Activated naive CD4-positive, alpha-beta T cell treated with anti-CD3 and anti-CD28 coated beads, Interleukin-2, amount 50 U/mL, for 72 hours (primary cell): Measurements from ENCODE around the gene TMEM145. TPM values are rescaled to one million over a fixed set of nuclear protein-coding genes. Genes with fewer than 3 reads are reported as not detected.
"Not testable (repeated sequence)": the region's sequence is repeated elsewhere in the genome, so short reads cannot be mapped to it uniquely, and the experiment has no call there.

Experiments
- ATAC-seq, 2 donors: fragments of 150-1000 bp; cut with Tn5 transposase; 2 replicates each; pipeline ENCODE4 v1.10.0; 2021; ENCODE audit warnings: mild to moderate bottlenecking in 2 of 2, moderate library complexity in 2 of 2
- DNase-seq, 2 donors: peaks; one replicate each; pipeline ENCODE4 v3.0.0; 2021 to 2022; ENCODE audit warnings: low spot score in 2 of 2
- H3K27ac Mint-ChIP-seq, 2 donors: one replicate each; pipeline ENCODE4 v1.8.0; 2022; ENCODE audit warnings: mild to moderate bottlenecking in 2 of 2, mixed read lengths in 2 of 2
- H3K36me3 Mint-ChIP-seq, 2 donors: one replicate each; pipeline ENCODE4 v1.8.0; 2022; ENCODE audit warnings: mixed read lengths in 2 of 2
- H3K9me3 Mint-ChIP-seq, 2 donors: one replicate each; pipeline ENCODE4 v1.8.0; 2022; ENCODE audit warnings: mixed read lengths in 2 of 2
- total RNA-seq, 2 donors: library from RNA; stranded (reverse); gene quantifications; one replicate each; pipeline ENCODE4 v1.2.3, GENCODE V29; 2022

The TMEM145 gene
- total RNA-seq, 2 donors from 2014 or later = 0.16 to 1.8 TPM

GRCh38 chr19:42334697-42335373 is 21.7 kb downstream of the TMEM145 start:
- DNase-seq (no peak), ATAC-seq (no peak)
- Mint-ChIP-seq H3K27ac (no peak overlapping the region), H3K36me3 (no peaks in the 10 kb centered on the region), H3K9me3 (no peaks in the 10 kb centered on the region)

- DNase-seq (no peak), ATAC-seq (no peak)
- H3K36me3 Mint-ChIP-seq = no peaks in the 10 kb centered on the region
- H3K9me3 Mint-ChIP-seq = no peaks in the 10 kb centered on the region
- H3K27ac Mint-ChIP-seq = no peak overlapping the region
Measured at GRCh38 chr19:42335374-42335936, 22.3 kb downstream of the TMEM145 start.

GRCh38 chr19:42335971-42336370 is 22.9 kb downstream of the TMEM145 start:
- no peaks in the 10 kb centered on the region for H3K9me3 Mint-ChIP-seq
- H3K27ac Mint-ChIP-seq = no peak overlapping the region
- DNase-seq (no peak), ATAC-seq (no peak)
- H3K36me3 Mint-ChIP-seq = no peaks in the 10 kb centered on the region

GRCh38 chr19:42339126-42339860 is 26.2 kb downstream of the TMEM145 start:
- not testable (repeated sequence) for DNase-seq, H3K27ac Mint-ChIP-seq, H3K9me3 Mint-ChIP-seq, H3K36me3 Mint-ChIP-seq, ATAC-seq

DNA sequence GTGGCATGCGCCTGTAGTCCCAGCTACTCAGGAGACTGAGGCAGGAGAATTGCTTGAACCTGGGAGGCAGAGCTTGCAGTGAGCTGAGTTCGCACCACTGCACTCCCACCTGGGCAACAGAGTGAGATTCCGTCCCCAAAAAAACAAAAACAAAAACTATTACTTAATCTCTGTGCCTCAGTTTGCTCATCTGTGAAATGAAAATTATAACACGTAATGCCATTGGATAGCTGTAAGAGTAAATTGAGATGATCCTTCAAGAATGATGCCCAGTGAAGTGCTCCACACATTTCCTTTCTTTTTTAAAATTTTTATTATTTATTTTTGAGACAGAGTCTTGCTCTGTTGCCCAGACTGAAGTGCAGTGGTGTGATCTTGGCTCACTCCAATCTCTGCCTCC is 26.8 kb downstream of the TMEM145 start:
- H3K27ac Mint-ChIP-seq, DNase-seq, ATAC-seq, H3K9me3 Mint-ChIP-seq, H3K36me3 Mint-ChIP-seq: not testable (repeated sequence)

GRCh38 chr19:42343344-42344110 is 30.4 kb downstream of the TMEM145 start:
- peak in 1 of 2 donors; percentile 22 for DNase-seq
- peak overlapping the region in 1 of 2 donors; percentile 41 for H3K27ac Mint-ChIP-seq

GRCh38 chr19:42344336-42344893 is 31.3 kb downstream of the TMEM145 start:
- ATAC-seq (no peak), DNase-seq (no peak)
- no peaks in the 10 kb centered on the region for H3K36me3 Mint-ChIP-seq
- peak overlapping the region in 1 of 2 donors; percentile 41 for H3K27ac Mint-ChIP-seq
- no peaks in the 10 kb centered on the region for H3K9me3 Mint-ChIP-seq

More at GRCh38 chr19:42343344-42344110, 30.4 kb downstream of the TMEM145 start:
- H3K36me3 Mint-ChIP-seq = no peaks in the 10 kb centered on the region
- no peaks in the 10 kb centered on the region for H3K9me3 Mint-ChIP-seq
- no peak for ATAC-seq

DNA sequence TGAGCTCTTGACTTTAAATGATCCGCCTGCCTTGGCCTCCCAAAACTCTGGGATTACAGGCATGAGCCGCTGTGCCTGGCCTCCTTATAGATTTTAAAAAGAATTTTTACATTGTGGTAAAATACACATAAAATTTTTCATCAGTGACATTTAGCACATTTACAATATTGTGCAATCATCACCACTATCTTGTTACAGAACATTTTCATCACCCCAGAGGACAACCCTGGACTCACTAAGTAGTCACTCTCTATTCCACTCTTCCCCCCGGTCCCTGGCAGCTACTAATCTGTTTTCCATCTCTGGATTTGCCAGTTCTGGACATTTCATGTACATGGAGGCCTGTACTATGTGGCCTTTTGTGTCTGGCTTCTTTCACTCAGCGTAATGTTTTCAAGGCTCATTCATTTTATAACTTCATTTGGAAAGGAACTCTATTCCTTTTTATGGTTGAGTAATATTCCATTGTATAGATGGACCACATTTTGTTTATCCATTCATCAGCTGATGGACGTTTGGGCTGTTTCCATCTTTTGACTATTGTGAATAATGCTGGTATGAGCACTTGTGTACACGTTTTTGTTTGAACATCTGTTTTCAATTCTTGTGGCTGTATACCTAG is 32.2 kb downstream of the TMEM145 start:
- no peak overlapping the region for H3K27ac Mint-ChIP-seq
- H3K9me3 Mint-ChIP-seq = no peaks in the 10 kb centered on the region
- ATAC-seq (no peak), DNase-seq (no peak)
- no peaks in the 10 kb centered on the region for H3K36me3 Mint-ChIP-seq

DNA sequence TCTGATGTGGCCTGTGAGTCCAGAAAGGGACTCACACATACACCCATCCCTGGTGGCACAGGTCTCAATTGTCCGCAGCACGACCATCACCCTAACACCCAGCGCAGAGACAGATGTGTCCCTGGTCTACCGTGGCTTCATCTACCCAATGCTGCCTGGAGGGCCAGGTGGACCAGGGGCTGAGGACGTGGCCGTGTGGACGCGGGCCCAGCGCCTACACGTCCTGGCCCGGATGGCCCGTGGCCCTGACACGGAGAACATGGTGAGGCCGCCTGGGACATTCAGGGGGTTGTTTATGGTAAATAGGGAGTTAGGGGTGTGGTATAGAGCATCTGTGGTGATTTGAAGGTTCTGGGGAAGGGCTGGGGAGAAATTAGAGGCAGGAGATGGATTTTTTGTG is 35.1 kb downstream of the TMEM145 start:
- no peaks in the 10 kb centered on the region for H3K36me3 Mint-ChIP-seq
- H3K27ac Mint-ChIP-seq = no peak overlapping the region
- H3K9me3 Mint-ChIP-seq = no peaks in the 10 kb centered on the region
- ATAC-seq (no peak), DNase-seq (no peak)

- H3K36me3 Mint-ChIP-seq = no peaks in the 10 kb centered on the region
- H3K27ac Mint-ChIP-seq = no peak overlapping the region
- H3K9me3 Mint-ChIP-seq = no peaks in the 10 kb centered on the region
- ATAC-seq = no peak
- no peak for DNase-seq
Measured at GRCh38 chr19:42349378-42350107, 36.4 kb downstream of the TMEM145 start.

DNA sequence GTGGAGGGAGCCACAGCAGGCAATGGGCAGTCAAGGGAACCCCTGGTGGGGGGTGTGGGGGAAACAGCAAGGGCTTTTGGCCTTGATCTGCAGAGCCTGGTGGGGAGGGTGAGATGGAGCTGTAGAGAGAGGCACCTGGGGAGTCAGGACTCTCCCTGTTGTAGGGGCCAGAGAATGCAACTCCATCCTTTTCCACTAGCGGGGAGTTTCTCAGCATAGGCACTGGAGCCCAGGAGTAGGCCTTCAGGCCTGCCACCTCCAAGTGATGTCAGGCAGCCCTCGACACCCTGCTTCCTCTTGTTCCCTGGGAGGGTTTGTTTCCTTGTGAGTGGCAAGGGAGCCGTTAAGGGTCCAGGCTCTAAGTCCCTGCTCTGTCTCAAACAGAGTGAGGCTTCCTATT is 37.3 kb downstream of the TMEM145 start:
- no peaks in the 10 kb centered on the region for H3K36me3 Mint-ChIP-seq
- DNase-seq = no peak
- ATAC-seq = no peak
- H3K9me3 Mint-ChIP-seq = no peaks in the 10 kb centered on the region
- no peak overlapping the region for H3K27ac Mint-ChIP-seq

DNA sequence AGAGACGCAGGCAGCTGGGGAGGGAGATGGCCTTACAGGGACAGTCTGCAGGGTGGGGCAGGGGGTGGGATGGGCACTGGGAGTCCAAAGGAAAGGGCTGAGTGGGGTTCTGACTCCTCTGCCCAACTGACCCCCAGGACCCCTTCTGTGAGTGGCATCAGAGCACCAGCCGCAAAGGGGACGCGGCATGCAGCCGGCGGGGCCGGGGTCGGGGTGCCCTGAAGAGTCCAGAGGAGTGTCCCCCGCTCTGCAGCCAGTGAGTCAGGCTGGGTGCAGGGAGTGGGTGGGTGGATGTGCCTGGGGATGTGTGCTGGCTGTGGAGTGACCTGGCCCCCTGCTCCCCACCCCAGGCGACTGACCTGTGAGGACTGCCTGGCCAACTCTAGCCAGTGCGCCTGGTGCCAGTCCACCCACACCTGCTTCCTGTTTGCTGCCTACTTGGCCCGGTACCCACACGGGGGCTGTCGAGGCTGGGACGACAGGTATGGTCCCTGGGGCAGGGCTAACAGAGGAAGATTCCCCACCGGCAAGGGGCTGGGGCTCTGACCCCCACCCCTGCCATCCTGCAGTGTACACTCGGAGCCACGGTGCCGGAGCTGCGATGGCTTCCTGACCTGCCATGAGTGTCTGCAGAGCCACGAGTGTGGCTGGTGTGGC is 38.1 kb downstream of the TMEM145 start:
- H3K9me3 Mint-ChIP-seq = no peaks in the 10 kb centered on the region
- no peak for ATAC-seq
- H3K36me3 Mint-ChIP-seq = no peaks in the 10 kb centered on the region
- DNase-seq = no peak
- no peak overlapping the region for H3K27ac Mint-ChIP-seq

DNA sequence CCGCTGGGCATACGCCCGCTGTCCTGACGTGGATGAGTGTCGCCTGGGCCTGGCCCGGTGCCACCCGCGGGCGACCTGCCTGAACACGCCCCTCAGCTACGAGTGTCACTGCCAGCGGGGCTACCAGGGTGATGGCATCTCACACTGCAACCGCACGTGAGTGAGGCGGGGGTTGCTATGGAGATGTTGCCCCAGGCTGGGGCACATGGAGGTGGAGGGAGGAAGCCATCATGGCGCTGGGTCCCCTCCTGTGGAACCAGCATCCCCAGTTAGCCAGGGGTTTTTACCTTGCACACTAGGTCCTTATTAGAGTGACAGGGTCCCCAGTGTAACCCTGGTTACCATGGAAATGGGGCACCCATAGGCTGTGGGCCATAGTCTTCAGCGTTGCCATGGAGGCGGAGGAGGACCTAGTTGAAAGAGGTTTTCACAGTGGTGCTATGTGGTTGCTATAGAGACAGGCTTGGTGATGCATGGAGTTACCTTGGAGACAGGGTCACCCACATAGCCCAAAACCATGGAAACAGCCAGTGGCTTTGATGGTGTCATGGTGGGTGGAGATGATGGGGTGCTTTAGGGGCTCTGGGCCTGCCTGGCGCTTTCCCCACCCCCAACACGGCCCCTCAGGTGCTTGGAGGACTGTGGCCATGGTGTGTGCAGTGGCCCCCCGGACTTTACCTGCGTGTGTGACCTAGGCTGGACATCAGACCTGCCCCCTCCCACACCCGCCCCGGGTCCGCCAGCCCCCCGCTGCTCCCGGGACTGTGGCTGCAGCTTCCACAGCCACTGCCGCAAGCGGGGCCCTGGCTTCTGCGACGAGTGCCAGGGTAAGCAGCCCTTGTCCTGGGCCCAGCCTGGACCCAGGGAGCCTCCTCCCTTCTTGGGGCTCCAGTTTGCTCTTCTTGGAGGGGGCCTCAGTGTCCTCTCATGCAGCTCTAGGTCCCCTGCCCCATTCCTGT is 39.5 kb downstream of the TMEM145 start:
- Mint-ChIP-seq H3K9me3 (no peaks in the 10 kb centered on the region), H3K27ac (peak overlapping the region in 1 of 2 donors; percentile 36), H3K36me3 (no peaks in the 10 kb centered on the region)
- DNase-seq (no peak), ATAC-seq (peak; percentile 52 to 80)

DNA sequence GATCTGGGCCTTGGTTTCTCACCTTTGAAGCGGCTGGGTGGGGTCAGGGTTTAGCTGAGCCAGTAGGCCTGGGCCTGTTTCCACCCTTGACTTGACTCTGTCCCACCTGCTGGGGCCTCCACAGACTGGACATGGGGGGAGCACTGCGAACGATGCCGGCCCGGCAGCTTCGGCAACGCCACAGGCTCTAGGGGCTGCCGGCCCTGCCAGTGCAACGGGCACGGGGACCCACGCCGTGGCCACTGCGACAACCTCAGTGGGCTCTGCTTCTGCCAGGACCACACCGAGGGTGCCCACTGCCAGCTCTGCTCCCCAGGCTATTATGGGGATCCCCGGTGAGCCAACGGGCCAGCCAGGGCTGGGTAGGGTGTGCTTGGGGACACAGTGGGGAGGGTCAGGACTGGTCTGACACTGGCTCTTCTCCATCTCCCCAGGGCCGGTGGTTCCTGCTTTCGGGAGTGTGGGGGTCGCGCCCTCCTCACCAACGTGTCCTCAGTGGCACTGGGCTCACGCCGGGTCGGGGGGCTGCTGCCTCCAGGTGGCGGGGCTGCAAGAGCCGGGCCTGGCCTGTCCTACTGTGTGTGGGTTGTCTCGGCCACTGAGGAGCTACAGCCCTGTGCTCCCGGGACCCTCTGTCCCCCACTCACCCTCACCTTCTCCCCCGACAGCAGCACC is 40.4 kb downstream of the TMEM145 start:
- no peak for DNase-seq
- no peaks in the 10 kb centered on the region for H3K9me3 Mint-ChIP-seq
- no peak for ATAC-seq
- no peaks in the 10 kb centered on the region for H3K36me3 Mint-ChIP-seq
- H3K27ac Mint-ChIP-seq = no peak overlapping the region
